HG03442 (cell line): ENCODE data around the gene MTSS2.

ENCODE experiments used
- ATAC-seq: cut with Tn5 transposase; IDR thresholded peaks from one replicate; pipeline ENCODE4 v1.9.1; 2021; ENCODE audit warnings: mild to moderate bottlenecking, moderate library complexity; ENCODE audit not compliant: unreplicated experiment

Gene MTSS2

GRCh38 chr16:70687671-70688245, 1.9 kb upstream of the MTSS2 start:
- no peak for ATAC-seq

- ATAC-seq: no peak
Measured at GRCh38 chr16:70687102-70687511, 1.3 kb upstream of the MTSS2 start.

DNA sequence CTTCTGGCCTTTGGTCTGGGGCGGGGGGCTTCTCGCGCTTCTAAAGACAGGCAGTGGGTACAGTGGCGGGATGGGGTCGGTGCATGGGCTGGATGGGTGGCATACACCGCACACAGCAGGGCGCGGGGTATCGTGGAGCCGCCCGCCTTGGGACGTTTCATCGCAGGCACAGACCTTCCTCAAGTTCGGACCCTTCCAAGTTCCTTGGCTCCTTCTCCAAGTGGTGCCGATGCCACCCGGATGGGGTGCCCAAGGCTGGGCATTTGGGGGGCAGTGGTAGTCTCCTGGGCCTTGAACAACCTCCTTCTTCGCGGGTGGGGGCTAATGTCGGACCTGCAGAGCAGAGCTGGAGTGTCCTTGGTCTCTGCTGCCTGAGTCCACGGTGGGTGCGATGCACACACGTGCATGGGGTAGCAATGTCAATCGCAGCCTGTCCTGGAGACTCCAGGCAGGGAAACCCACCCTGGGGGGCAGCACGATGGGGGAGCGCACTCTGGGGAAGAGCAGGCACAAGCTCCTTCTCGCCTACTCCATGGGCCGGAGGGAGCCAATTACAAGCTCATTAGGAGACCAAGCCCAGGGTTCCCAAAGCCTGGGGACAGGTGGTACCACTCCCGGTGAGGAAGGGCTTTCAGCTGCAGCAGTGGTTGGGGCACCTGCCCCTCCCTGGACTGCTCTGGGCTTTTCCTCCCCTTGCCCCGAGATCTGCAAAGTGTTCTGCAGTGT, 686 bp upstream of the MTSS2 start:
- ATAC-seq: no peak

- ATAC-seq: no peak
Measured at GRCh38 chr16:70685061-70685937, 554 bp downstream of the MTSS2 start.

- ATAC-seq: no peak
Measured at GRCh38 chr16:70684146-70685060, 1.4 kb downstream of the MTSS2 start.

GRCh38 chr16:70683146-70683944, 2.5 kb downstream of the MTSS2 start:
- ATAC-seq: no peak

- ATAC-seq: no peak
Measured at GRCh38 chr16:70682239-70683145, 3.4 kb downstream of the MTSS2 start.

DNA sequence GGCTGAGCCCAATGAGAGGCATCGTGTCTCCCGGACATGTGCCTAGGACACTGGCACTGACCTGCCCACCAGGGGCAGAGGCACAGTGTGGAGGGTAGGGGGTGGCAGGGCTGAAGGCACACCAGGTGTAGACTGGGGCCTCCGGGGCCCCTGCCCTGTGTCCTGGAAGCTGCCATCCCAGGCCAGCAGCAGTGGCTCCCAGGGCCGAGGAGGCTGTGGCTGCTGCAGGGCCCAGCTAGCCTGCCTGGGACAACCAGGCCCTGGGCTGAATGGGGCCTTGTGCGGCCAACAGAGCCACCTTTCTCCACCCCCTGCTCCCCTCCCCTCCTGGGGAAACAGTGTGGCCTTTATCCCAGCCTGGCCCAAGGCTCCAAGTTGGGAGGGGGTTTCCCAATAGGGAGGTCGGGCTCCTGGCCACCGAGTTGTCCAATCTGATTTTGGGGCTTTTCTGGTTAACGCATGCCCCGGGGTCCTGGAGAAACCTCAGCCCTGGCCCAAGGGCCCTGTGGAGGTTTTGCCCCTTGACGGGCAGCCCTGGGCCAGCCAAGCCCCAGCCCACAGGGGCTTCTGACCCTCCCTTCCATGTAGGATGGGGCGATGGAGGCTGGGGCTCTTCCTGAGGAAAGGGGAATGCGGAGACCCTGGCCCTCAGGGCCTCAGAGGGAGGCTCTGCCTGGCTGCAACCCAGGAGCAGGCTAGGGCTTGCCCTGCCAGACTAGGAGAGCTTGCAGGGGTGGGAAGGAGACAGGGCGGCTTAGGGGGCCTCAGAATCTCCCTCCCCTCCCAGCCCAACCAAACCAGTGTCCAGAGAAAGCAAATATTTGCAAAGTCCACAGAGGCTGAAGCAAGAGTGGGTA, 4.2 kb downstream of the MTSS2 start:
- no peak for ATAC-seq

DNA sequence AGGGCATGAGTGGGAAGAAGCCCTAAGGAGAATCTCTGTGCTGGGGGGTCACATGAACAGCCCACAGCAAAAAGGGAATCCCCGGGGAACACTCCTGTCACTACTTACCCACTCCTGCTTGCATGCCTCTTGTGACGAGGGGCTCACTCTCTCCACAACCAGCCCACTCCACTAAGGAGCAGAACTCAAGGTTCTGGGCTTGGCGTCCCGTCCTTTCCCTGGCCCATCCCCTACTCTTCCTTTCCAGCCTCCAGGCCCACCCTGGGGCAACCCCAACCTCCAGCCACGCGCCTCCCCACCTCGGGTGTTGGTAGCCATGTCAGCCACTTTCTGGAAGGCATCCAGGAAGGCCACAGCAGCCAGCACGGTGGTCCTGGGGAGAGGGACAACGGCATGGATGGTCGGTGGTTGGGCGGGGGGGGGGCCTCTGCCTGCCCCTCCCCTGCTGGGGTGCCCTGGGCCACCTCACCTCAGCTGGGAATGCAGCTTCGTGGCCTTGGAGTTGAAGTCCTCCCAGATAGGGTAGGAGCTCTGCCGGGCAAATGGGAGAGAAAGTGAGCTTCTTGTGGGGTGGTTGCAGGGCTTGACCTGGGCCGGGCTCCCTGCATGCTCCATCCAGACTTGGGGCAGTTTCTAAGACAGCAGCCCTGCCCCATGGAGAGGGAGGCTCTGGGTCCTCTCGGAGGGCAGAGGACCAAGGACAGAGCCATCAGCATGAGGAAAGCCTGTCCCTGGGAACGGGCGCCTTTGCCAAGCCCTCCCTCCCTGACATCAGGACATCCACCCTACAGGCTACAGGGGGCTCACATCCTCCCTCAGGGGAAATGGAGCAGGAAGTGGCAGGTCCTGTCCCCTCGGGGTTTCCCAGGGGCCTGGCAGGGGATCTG, 5.1 kb downstream of the MTSS2 start:
- ATAC-seq: no peak

DNA sequence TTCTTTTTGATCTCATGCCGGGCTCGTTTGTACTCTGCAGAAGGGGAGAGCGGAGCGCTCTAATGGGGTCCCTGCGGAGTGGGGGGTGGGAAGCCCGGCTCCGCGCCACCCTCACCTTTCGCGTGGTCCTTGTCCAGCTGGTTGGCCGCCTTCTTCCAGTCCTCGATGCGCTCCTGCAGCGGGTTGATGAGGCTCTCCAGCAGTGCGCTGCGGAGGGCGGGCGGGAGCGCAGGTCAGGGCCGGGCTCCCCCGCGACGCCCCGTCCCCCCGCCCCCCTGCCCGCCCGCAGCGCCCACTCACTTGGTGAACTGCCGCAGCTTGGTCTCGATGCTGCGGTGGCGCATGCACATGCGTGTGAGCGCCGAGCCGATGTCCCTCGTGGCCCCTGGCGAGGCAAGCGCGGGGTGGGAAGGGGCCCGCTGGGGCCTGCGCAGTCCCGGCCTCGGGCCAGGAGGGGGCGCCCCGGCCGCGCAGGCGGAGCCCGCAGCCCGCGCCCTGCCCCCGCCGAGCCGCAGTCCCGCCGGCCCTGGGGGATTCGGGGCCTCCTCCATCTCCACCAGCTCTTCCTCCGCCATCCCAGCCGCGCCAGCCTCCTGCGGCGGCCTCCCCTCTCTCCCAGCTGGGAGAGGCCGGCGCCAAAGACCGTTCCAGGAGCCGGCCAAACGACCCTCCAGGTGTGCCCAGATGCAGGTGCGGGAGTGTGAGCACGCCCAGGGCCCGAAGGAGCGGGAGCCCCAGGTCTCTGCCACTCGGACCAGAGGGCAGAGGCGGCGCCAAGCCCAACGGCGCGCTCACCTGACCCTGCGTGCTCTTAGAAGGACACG, 6.0 kb downstream of the MTSS2 start:
- no peak for ATAC-seq

DNA sequence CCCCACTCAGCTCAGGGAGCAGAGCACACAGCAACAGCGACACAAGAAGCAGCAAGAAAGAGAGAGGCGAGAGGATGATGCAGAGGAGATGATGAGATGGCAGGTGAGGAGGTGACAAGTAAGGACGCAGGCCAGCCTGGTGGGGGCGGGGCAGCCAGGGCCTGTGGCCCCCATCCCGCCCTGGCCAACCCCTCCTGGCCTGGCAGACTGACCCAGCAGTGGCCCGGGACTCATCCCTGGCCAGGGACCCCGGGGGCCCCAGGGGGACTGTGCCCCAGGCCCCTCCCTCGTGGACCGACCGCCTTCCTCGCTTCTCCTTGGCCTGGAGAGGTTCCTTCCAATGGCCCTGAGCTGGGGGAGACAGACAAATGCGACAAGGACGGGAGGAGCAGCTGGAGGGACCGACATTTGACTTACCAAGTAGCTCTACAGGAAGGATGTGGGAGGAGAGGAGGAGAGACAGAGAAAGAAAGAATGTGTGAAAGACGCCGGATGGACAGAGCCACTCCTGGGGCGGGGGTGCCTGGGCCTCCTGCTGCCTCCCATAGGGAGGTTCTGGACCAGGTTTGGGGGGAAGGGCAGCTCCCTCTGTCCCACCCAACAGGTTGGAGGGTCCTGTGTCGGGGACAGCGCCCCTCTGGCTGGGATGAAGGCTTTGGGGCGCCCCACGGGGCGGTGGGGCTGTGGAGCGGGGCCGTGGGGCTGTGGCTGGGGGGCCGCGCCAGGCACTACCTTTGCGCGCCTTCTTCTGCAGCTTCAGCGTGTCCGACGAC, 6.8 kb downstream of the MTSS2 start:
- no peak for ATAC-seq

- ATAC-seq: no peak
Measured at GRCh38 chr16:70678121-70678897, 7.5 kb downstream of the MTSS2 start.

GRCh38 chr16:70677499-70678120, 8.2 kb downstream of the MTSS2 start:
- no peak for ATAC-seq
